HT-29 (cell line): Measurements from ENCODE around the gene ZNF420. TPM values are rescaled to one million over a fixed set of nuclear protein-coding genes. Genes with fewer than 3 reads are reported as not detected.
"Not testable (repeated sequence)": the region's sequence is repeated elsewhere in the genome, so short reads cannot be mapped to it uniquely, and the experiment has no call there.

Source experiments
- DNase-seq: peaks from one replicate; pipeline ENCODE4 v3.0.0-alpha.2; 2015; ENCODE audit warnings: low spot score
- total RNA-seq: library from RNA; depleted of rRNA; stranded (reverse); fragments of >200 nt; shearing (Covaris generic); gene quantifications from 2 replicates; pipeline ENCODE4 v1.2.3, GENCODE V29; 2014; rRNA removed

ZNF420 gene
- 0.18 TPM in 1 of 2 replicates, not detected in the other for total RNA-seq

- no peak for DNase-seq
Observed at GRCh38 chr19:37077934-37078716, at the start of gene ZNF420. TSS of gene ZNF420 (plus strand) at chr19:37078433. CDS start at chr19:37089119, 10,686 bp downstream.

DNA sequence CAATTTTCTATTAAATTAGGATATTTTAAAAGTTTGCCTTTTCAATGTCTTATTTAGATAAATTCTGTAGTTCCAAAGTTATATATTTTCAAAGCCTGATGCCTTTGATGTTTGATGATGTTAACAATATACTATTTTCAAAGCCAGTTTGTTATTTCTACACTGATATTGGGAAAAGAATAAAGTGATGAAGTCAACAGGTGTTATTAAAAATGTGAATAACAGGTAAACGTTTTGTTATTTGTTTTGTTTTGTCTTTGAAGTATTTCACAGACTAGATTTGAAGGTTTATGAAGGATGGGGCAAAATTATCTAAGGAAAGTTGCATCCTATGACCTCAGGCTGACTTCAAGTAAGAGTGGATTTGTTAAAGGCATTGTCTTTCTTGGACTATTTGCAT is 33.1 kb upstream of the ZNF420 start:
- DNase-seq: no peak

DNA sequence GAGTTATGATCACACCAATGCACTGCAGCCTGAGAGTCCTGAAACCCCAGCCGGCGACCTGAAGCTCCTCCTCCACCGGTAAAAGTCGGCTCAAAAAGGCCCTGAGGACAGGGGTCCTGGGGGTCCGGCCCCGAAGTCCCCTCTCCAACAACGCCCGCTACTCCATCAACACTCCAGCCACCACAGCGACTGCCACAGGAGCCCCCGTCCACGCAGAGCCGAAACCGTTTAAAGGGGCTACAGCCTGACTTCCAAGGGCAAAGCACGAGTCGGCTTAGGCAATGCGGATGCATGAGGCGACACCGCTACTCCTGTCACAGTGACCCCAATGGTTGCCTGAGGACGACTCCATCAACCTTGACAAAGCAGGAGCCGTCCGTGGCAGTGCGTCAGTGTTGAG is 22.9 kb upstream of the ZNF420 start:
- DNase-seq: no peak

DNA sequence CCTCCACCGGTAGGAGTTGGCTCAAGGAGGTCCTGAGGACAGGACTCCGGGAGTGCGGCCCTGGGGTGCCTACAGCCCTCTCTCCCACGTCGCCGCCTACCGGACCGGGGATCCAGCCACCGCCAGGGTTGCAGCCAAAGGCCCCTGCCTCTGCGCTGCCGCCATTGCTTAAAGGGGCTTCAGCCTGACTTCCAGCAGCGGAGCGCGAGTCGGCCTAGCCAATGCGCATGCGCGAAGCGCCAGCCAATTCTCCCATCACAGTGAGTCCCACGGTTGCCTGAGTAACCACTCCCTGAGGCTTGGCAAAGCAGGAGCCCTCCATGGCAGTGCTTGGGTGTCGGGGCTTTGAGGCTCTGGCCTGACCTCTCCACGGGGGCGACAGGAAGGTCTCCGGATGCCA is 21.5 kb upstream of the ZNF420 start:
- DNase-seq: no peak

DNA sequence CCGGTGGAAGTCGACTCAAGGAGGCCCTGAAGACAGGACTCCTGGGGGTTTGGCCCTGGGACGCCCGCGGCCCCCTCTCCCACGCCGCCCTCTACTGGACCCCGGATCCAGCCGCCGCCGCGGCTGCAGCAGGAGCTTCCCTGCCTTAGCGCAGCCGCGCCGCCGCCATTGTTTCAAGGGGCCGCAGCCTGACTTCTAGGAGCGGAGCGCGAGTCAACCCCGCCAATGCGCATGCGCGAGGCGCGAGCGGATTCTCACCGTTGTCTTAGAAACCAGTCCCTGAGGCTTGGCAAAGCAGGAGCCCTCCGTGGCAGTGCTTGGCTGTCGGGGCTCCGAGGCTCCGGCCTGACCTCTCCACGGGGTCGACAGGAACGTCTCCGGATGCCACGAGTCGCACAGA is 19.1 kb upstream of the ZNF420 start:
- no peak for DNase-seq

GRCh38 chr19:37064886-37065285 is 13.3 kb upstream of the ZNF420 start:
- not testable (repeated sequence) for DNase-seq

DNA sequence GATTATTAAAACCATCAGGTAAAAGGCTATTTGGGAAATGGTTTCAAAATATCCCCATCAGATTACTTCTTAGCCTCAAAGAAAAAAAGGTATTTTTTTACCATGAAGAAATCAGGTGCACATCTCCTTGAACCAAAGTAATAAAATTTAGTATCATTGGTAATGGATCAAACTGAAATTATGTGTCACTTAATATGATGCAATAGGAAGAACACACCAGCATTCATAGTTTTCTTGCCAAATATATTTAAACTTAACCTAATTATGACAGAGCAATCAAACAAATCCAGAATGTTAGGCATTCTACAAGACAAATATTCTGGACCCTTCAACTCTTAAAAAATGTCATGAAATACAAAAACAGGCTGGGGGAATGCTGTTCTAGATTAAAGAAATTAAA is 4.1 kb upstream of the ZNF420 start:
- no peak for DNase-seq

- DNase-seq: no peak
Observed at GRCh38 chr19:37074819-37075362, 3.3 kb upstream of the ZNF420 start.

- DNase-seq: not testable (repeated sequence)
Observed at GRCh38 chr19:37076524-37076923, 1.7 kb upstream of the ZNF420 start.

- no peak for DNase-seq
Observed at GRCh38 chr19:37077501-37077933, 716 bp upstream of the ZNF420 start.

- no peak for DNase-seq
Observed at GRCh38 chr19:37078717-37079032, 442 bp downstream of the ZNF420 start.

- DNase-seq: no peak
Observed at GRCh38 chr19:37079238-37079637, 1.0 kb downstream of the ZNF420 start.

DNA sequence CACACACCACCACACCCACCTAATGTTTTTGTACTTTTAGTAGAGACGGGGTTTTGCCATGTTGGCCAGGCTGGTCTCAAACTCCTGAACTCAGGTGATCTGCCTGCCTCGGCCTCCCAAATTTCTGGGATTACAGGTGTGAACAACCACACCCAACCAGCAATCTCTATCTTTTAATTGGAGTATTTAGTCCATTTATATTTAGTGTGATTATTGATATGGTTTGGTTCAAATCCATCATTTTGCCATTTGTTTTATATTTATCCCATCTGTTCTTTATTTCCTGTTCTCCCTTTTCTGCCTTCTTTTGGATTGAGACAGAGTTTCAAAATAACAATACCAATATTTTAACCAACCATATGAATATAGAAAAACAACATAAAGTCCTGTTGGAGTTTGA is 4.1 kb downstream of the ZNF420 start:
- no peak for DNase-seq

DNA sequence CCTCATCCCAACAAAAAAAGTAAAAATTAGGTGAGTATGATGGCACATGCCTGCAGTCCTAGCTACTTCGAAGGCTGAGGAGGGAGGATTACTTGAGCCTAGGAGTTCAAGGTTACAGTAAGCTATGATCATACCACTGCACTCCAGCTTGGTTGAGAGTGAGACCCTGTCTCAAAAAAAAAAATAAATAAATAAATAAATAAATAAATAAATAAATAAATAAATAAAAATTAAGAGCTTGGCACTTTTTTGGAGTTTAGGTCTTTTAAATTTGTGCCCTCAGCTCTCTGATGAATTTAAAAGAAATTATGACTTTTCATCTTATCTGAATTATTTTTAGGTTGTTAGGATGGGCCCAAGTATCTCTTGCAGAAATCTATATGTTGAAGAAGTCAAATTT is 8.9 kb downstream of the ZNF420 start:
- DNase-seq: no peak

DNA sequence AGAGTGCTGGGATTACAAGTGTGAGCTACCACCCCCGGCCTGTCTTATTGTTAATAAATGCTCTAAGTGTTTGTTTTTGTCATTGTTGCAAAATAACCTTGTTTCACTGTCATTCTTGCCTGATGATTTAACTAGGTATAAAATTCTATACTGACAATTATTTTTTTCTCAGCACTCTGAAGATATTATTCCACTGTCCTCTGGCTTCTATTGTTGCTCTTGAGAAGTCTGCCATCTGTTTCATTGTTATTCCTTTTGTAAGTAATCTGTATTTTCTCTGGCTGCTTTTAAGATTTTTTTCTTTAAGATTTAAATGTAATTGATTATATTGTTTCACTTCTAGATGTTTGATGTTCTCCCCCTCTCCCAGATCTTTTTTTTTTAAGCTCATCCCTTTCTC is 17.6 kb downstream of the ZNF420 start:
- no peak for DNase-seq

GRCh38 chr19:37098570-37098969 is 20.3 kb downstream of the ZNF420 start:
- DNase-seq: no peak

GRCh38 chr19:37104135-37104534 is 25.9 kb downstream of the ZNF420 start:
- DNase-seq: not testable (repeated sequence)

- peak; percentile 68 for DNase-seq
Observed at GRCh38 chr19:37111753-37112152, 33.5 kb downstream of the ZNF420 start.

DNA sequence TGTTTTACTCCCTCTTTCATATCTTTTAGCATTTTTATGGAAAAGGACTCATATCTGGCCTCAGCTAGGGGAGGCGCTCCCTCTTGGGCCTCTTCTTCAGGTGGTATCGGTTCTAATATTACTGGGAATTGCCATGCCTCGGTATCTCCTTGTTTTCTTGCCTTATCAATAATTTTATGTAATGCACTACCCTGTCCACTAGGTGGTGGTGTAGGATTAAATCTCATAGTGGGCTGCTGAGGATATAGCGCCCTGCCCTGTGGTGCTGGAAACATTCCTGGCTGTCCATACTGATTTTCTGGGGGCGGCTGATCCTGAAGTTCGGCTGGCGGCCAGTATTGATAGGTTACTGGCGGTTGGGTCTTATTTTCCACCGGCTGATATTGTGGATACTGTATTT is 35.8 kb downstream of the ZNF420 start:
- DNase-seq: peak; percentile 36

DNA sequence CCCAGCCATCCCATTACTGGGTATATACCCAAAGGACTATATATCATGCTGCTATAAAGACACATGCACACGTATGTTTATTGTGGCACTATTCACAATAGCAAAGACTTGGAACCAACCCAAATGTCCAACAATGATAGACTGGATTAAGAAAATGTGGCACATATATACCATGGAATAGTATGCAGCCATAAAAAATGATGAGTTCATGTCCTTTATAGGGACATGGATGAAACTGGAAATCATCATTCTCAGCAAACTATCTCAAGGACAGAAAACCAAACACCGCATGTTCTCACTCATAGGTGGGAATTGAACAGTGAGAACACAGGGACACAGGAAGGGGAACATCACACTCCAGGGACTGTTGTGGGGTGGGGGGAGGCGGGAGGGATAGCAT is 43.9 kb downstream of the ZNF420 start:
- DNase-seq: not testable (repeated sequence)

DNA sequence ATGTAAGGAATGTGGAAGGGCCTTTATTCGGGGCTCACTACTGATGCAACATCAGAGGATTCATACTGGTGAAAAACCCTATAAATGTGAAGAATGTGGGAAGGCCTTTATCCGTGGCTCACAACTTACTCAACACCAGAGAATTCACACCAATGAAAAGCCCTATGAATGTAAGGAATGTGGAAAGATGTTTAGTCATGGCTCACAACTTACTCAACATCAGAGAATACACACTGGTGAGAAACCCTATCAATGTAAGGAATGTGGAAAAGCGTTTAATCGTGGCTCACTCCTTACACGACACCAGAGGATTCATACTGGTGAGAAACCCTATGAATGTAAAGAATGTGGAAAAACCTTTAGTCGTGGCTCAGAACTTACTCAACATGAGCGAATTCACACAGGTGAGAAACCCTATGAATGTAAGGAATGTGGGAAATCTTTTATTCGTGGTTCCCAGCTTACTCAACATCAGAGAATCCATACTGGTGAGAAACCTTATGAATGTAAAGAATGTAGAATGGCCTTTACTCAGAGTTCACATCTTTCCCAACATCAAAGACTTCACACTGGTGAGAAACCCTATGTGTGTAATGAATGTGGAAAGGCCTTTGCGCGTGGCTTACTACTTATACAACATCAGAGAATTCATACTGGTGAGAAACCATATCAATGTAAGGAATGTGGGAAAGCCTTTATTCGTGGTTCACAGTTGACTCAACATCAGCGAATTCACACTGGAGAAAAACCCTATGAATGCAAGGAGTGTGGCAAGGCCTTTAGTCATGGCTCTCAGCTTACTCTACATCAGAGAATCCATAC is 50.0 kb downstream of the ZNF420 start:
- DNase-seq: no peak

GRCh38 chr19:37128821-37129177 is 50.6 kb downstream of the ZNF420 start:
- no peak for DNase-seq

GRCh38 chr19:37136111-37136510 is 57.9 kb downstream of the ZNF420 start:
- DNase-seq: no peak
